Stimulated activated CD8-positive, alpha-beta memory T cell treated with anti-CD3 and anti-CD28 coated beads, Interleukin-12 subunit alpha, Interleukin-12 subunit beta, amount 100 ng/mL, for 24 hours (primary cell): ENCODE data around the gene GFPT2.

Source experiments
- DNase-seq: peaks from one replicate; pipeline ENCODE4 v3.0.0-alpha.2; 2020; ENCODE audit errors: extremely low read depth

Gene GFPT2

GRCh38 chr5:180378438-180379344 lies 25.6 kb upstream of the GFPT2 start:
- no peak for DNase-seq

DNA sequence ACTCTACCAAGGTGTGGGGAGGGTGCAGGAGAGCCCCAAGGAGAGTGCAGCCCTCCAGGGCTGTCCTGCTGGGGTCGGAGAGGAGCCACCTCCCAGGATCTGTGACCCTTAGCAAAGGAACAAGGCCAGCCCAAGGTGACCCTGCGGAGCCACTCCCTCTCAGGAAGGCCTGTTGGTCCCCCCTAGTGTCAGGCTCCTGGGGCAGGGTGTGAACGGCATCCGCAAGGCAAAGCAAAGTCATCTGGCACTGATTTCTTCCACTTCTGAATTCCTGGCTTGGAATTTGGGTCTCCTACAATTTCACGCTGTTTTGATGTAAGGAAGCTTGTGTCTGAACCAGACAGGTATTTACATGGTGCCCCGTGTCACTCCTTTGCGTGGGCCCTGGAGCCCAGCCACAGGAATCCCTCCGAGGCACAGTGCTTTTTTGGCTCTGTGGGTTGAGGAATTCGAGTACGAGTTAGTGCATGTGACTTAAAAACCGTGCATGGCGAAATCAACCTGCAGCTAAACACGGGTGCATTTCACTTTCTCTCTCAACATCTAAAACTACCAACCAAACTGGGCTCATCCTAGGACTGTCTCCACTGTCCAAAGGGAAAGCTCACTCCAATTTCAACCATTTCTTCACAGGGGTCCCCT lies 24.5 kb upstream of the GFPT2 start:
- no peak for DNase-seq

- no peak for DNase-seq
These were observed 23.4 kb upstream of the GFPT2 start for GRCh38 chr5:180376511-180376910.

DNA sequence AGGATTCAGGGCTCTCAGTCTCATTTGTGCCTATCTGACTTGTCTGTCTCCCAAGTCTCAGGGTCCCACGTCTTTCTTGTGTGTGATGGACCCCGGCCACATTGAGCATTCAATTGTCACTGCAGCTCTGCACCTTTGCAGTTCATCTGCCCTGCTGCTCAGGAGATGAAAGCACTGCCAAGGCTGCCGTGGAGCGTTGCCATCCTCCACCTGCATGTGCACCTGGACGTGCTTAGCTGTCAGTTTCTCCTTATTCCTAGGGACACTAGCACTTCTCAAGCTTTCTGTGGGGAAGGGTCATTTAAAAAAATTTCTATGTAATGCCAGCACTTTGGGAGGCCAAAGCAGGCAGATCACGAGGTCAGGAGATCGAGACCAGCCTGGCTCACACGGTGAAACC lies 22.8 kb upstream of the GFPT2 start:
- no peak for DNase-seq

GRCh38 chr5:180375291-180375690 lies 22.2 kb upstream of the GFPT2 start:
- no peak for DNase-seq

- no peak for DNase-seq
These were observed 20.7 kb upstream of the GFPT2 start for GRCh38 chr5:180373870-180374269.

DNA sequence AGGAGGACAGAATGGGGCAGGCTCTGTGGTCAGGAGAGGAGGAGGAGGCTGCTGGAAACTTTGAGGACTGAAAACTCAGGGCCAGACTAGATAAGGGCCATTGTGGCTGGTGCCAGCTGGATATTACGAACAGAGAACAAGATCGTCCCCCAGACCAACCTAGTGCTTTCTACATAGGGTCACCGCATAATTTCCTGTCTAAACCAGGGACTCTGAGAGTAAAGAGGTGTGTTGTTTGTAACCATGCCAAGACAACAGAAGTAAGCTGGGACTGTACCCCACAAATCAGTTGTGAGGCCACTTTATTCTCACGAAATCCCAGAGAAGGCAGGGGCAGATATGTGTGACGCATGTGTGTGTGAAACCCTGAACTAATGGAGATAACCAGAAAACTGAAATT lies 20.3 kb upstream of the GFPT2 start:
- DNase-seq: no peak

GRCh38 chr5:180371949-180372348 lies 18.8 kb upstream of the GFPT2 start:
- no peak for DNase-seq

DNA sequence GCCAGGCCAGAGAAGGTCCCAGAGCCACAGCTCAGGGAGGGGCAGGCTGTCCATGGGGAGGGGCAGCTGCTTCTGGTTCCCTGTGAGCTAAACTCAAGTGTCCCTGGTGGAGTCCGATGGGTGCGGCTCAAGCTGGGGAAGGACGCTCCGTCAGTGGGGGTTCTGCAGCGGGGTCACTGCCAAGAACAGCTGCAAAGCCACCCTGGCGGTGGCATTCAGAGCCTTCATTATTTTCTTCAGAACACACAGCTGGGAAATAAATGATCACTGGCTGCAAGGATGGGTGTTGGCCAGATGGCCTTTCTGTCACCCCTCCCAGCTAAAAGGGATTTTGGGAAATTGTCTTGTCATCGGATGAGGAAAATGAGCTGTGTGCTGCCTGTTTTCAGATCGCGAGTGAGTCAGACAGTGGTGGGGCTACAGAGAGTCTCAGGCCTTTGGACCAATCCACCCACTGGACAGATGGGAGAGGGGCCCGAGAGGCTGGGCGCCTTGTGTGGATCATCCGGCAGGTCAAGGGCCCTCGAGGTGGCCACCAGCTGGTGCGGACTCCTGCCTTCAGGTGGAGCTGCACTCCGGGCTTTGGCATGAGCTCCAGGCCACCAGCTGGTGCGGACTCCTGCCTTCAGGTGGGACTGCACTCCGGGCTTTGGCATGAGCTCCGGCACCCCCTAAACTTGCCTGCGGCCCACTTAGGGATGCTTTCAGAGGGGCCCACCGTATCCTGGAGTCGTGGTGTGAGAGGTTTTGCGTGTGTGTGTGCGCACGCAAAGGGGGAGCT lies 17.9 kb upstream of the GFPT2 start:
- no peak for DNase-seq

GRCh38 chr5:180367991-180368390 lies 14.9 kb upstream of the GFPT2 start:
- no peak for DNase-seq

GRCh38 chr5:180367300-180367699 lies 14.2 kb upstream of the GFPT2 start:
- no peak for DNase-seq

GRCh38 chr5:180366326-180366725 lies 13.2 kb upstream of the GFPT2 start:
- no peak for DNase-seq

GRCh38 chr5:180365829-180366228 lies 12.7 kb upstream of the GFPT2 start:
- DNase-seq: no peak

DNA sequence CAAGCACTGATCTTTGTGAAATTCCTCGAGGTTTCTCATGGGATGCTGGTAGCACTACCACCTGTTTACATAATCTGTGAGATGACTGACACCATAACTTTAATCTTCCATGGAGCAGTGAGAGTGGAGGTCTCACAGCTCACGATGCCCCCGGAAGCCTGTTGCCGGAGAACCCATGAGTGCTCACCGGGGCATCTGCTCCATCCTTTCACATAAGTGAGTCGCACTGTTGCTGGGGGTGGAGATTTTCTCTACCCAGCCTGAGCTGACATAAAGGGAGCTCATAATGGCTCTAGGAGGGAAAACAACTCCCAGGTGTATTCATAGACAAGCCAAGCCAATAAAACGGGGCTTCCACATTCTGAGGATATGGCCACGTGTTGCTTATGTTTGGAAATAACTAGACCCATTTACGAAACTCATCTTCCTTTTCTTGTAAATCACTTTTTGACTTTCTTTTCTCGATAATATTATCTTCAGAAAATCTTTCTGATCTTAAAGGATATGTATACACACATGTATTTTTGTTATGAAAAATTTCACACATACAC lies 11.2 kb upstream of the GFPT2 start:
- no peak for DNase-seq

DNA sequence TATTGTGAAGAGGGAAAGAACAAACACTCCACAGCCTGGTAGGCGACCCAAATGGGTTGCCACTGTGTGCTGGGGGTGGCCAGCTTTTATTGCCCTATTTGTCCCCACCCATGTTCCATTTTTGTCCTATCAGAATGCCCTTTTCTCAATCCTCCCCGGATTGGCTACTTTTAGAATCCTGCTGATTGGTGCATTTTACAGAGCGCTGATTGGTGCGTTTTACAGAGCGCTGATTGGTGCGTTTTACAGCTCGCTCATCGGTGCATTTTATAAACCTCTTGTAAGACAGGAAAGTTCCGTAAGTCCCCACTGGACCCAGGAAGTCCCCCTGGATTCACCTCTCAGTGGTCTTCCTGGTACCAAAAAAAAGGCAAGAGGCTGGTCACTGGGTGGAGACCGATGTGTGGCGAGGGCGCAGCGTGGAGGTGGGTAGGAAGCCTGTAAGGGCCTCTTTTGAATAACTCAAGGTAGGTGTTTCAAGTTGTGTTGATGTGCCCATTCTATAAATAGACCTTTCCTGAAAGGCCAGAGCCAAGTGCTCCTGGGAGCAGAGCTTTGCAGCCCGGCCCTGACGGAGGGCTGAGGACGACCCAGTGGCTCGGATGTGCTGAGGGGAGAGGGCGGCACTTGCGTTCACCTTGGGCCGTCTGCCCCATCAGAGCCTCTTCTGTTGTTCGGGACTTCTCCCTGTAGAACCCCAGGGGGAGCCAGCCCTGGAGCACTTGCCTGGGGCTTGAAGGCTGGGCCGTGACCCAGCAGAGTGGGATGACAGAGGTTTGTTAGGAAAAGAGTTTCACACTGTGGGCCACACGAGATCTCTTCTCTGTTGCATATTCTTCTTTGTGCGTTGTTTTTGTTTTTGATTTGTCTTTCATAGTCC lies 7.2 kb upstream of the GFPT2 start:
- DNase-seq: no peak

DNA sequence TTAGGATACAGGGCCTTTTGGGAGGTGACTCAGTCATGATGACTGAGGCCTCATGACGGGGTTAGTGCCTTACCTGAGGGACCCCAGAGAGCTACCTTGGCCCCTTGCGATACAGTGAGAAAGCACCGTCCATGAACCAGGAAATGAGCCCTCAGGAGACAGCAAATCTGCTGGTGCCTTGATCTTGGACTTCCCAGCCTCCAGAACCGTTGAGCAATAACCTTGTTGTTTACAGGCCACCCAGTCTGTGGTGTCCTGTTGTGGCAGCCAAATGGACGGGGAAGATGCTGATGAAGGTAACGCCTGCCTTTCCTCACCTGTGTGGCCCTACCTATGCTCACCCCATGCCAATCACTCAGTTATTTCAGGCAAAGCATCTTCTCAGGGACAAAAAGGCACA lies 5.6 kb upstream of the GFPT2 start:
- DNase-seq: no peak

DNA sequence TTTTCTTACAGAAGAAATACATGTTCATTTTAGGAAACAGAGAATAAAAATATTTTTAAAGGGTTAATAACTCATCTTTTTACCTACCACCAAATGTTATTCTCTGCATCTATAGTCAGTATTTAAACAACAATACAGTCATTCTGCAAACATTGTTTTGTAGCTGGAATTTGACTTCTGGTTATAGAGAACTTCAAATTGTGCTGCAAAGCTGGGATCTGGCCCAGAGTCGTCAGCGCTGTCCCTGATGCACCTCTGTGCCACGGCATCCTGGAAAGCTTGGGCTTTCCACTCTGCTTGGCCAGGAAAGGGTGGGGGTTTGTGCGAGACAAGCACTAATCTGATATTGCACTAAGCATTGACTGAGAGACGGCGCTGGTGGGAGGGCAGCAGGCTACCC lies 5.0 kb upstream of the GFPT2 start:
- no peak for DNase-seq

GRCh38 chr5:180354966-180355365 lies 1.8 kb upstream of the GFPT2 start:
- no peak for DNase-seq

- DNase-seq: no peak
These were observed 880 bp upstream of the GFPT2 start for GRCh38 chr5:180353980-180354452.

GRCh38 chr5:180352116-180353047 lies 754 bp downstream of the GFPT2 start:
- no peak for DNase-seq
